Dermis microvascular lymphatic vessel endothelial cell (primary cell): Measurements from ENCODE around the gene COMP. TPM values are rescaled to one million over a fixed set of nuclear protein-coding genes. Genes with fewer than 3 reads are reported as not detected.
A peak's percentile ranks its signal among the peaks of the same experiment; 100 is the strongest.
"Not testable (repeated sequence)": the region's sequence is repeated elsewhere in the genome, so short reads cannot be mapped to it uniquely, and the experiment has no call there.

Experiments
- DNase-seq, 2 donors: peaks; one replicate each; pipeline versions ENCODE4 v3.0.0 to v3.0.0-alpha.2; 2010; ENCODE audit warnings: low read depth in 2 of 2
- total RNA-seq: library from RNA; depleted of rRNA; stranded (reverse); fragments of >200 nt; gene quantifications from 2 replicates; pipeline ENCODE4 v1.2.1, GENCODE V29; 2014

Gene COMP
- total RNA-seq: not detected in 2 replicates

DNA sequence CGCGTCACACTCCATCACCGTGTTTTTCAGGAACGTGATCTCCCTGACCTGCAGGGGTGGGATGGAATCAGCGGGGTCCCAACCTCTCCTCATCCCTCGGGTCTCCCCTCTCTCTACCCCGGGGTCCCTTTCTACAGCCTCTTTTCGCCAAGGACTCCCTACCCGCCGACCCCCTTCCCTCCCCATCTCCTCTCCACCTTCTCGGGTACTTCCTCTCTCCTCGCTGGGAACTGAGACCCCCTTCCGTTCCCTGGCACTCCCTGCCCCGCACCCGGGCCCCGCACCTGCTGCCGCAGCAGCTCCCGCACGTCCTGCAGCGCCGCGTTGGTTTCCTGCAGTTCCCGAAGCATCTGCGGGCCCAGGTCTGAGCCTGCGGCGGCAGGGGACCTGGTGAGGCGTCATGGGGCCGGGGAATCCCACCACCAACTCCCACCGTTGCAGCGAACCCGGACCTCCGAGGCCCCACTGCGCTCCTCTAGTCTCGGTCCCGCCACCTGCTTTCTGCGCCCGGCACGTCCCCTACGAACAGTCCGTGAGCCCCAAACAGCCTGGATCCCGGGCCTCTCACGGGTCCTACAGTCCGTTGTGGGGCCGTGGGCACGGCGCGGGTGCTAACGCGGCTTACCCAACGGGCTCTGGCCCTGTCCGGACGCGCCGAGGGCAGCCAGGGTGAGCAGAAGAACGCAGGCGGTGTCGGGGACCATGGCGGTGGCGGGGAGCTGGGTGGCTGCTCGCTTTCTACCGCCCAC lies at the start of gene COMP:
COMP (minus strand) TSS at position 740 of the 749 bp plus-strand sequence; CDS start at position 704, 36 bp downstream.
- no peak for DNase-seq

DNA sequence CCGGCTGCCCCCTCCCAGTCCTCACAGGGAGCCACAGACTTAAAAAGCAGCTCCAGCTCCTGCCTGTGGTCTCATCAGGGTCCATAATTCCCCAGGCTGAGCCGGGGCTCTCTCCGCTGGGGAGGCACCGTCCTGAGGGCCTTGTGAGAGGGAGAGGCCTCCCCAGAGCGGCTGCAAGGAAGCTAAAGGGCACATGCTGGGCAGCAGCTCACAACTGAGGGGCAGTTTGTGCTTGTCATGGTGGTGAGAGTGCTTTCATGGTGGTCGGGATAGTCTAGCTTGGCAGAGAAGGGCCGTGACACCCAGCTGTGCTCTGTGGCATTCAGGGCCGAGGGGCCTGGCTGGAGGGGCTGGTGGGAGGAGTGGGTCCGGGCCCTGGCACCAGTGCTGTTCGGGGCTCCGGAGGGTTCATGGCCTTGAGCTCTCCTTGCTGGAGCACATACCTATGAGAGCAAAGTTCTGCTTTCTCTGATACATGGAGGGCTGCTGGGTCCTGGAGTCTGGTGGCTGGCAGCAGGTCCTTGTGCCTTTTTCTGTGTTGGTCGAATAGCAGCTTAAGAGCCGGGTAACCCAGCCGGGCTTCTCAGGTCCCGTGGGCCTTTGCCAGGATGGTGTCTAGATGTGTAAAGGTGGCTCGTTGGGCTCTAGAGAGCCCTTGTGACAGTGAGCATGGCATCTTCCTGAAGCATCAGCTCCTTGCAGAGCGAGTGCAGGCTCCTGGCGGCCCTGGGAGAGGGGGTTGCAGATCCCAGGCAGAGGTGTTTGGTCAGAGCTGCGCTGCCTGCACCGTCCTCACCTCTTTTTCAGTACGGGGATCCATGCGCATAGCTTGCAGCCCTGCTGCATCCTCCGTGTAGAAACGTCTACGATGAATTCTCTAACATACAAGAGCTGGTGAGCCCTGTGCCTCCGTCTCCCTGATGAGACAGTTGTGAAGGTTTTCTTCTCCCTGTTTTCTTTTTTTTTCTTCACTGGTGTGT lies 49.5 kb upstream of the COMP start:
- DNase-seq: no peak

DNA sequence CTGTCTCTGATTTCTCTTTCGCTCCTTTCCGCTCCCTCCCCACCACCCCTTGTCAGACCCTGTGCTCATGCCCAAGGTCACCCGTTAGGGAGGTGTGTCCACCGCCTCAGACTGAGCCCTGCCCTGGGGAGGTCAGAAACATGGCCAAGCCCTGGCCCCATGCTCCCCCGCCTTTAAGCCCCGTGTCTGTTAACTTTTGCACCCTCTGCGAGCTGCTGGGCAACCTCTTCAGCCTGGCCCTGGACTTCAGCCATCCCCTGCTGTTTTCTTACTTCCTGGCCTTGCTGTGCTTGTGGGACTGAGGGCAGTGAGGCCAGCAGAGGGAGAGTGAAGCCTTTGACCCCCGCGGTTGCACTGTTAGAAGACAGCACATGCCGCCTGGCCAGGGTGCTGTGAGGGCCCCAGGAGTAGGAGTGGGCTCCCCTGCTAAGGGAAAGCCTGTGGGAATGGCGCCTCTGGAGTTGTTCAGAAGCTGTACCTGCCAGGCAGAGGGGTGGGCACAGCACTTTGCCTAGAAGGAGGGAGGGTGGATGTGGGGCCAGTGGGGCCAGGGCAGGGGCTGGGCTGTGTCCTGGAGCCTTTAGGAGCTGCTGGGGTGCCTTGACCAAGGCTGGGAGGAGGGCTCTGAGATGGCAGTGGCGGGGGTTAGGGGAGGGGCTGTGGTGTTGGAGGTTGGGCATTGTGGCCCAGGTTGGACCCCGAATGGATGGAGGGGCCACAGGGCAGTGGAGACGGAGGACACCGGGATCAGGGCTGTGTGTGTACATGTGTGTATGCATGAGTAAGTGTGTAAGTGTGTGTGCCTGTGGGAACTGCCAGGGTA lies 48.6 kb upstream of the COMP start:
- DNase-seq: no peak

DNA sequence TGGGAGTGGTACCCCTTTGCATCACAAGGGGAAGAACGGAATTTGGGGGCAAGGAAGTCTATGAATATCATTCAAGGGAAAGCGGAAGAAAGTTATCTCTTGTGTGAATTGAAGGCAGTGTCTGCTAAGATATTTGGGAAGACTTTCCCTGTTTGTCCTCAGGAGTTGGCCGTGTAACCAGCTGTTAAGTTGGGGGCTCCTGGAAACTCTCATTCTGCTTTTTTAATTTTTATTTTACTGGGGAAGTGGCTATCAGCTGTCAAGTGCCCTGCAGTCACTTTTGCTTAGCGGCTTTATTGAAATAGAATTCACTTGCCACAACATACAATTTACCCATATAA lies 43.5 kb upstream of the COMP start:
- DNase-seq: no peak

DNA sequence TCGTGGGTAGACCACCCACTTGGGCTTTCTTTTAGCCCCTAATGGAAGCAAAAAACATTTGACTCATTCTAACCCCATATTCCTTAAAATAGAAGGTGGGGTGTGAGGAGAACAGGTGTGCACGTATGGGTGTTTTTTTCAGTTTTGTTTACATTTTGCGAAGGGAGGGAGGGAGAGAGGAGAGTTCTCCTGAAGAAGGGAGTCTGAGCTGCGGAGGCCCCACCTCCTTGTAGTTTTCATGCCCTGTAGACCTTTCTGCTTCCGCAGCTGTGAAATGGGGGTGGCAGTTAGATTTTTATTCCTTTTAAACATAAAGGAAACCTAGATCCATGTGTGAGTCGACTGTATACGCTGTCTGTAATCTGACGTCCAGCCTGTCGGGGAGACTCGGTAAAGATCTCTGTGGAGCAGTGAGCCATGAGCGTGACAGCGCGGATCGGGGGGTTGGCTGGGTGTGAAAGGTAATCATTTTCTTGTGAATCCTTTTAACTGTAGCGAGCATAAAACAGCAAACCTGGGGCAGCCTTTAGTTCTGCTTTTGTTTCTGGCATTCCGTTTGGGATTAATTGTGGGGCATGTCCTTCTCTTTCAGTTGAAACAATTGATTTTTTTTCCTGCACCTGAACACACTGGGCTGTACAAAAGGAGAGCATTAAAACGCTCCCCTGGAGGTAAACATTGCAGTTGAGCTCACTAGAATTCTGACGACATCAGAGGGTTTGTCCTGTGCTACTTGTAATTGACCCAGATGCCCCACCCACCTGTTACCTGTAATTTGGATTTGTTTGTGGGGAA lies 42.9 kb upstream of the COMP start:
- peak in 1 of 2 donors; percentile 23 for DNase-seq

DNA sequence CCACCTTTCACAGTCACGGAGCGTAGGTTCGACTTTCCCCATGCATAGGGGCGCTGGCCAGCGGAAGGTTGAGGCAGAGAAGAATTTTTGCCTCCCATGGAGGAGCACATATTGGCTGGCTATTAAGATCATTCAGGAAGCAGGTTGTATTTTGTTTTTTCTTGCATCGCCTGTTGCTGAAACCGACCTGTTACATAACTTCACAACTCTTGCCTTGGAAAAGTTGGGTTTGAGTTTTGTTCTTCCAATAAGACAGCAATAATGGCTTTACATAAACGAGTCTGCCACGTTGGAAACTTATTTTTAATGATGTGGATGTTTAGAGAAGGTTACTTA lies 42.0 kb upstream of the COMP start:
- DNase-seq: no peak

DNA sequence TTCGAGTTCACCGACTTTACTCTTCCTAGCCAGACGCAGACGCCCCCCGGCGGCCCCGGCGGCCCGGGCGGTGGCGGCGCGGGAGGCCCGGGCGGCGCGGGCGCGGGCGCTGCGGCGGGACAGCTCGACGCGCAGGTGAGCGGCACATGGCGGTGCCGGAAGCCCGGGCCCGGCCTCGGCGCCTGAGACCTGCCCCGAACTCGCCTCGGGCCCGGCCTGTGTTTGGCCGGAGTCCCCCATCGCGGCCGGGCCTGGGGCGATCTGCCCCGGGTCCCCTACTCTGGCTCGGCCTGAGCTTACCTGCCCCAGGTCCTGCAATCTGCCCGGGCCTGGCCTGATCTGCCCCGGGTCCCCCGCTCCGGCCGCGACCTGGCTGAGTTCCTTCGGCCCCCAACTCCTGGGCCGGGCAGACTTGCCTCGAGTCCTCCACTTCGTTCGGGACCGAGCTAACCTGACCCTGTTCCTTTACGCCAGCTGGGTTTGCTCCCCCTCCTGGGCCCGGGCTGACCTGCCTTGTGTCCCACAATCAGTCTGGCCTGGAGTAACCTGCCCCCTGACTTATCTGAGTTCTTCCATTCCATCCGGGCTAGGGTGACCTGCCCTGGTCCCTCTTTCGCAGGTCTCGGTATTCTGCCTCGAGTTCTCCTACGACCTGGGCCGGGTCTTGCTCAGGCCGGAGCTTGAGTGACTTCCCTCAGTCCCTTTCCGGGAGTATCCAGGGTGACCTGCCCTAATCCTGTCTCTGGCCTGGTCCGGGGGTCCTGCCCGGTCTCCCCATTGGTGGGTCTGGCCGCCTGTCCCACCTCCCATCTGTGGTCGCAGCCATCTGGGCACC lies 41.4 kb upstream of the COMP start:
- DNase-seq: peak in 1 of 2 donors; percentile 40

DNA sequence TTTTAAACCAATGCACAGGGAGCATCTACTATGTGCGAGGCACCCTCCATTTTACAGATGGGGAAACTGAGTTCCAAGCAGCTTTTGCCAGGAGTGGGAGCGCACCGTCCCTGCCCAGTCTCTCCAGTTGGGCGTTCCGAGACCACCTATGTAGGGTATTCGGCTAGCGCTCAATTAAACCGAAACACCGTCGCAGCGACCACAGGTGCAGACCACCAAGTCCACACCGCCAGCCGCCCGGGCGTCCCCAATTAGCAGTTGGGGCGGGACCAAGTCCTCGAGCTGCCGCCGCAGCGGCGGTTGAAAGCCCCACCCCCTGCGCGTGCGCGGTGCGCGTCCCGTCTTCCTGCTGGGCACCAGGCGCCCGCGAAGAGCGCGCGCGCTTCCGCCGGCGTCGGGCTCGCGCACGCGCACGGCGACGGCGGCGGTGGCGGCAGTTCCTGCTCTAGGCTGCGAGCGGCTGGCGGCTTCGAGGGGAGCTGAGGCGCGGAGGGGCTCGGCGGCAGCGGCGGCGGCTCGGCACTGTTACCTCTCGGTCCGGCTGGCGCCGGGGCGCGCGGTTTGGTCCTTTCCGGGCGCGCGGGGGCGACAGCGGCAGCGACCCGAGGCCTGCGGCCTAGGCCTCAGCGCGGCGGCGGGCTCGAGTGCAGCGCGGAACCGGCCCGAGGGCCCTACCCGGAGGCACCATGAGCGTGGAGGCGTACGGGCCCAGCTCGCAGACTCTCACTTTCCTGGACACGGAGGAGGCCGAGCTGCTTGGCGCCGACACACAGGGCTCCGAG lies 40.6 kb upstream of the COMP start, which contains the start of gene UPF1:
UPF1 (plus strand) TSS at position 436 of the 782 bp plus-strand sequence; CDS start at position 687, 251 bp downstream.
- DNase-seq: peak; percentile 79 to 93

DNA sequence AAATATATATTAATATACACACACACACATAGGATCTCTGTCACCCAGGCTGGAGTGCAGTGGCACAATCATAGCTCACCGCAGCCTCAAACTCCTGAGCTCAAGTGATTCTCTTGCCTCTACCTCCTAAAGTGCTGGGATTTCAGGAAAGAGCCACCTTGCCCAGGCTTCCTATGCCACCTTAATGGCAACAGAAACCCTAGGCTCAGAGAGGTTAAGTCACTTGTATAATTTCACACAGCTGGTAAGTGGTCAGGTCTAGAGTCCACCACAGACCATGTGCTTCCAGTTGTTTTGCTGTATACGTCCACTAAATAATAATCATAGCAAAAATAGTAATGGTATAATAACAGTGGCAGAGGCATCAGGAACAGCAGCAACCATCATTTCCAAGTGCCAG lies 39.4 kb upstream of the COMP start:
- no peak for DNase-seq

DNA sequence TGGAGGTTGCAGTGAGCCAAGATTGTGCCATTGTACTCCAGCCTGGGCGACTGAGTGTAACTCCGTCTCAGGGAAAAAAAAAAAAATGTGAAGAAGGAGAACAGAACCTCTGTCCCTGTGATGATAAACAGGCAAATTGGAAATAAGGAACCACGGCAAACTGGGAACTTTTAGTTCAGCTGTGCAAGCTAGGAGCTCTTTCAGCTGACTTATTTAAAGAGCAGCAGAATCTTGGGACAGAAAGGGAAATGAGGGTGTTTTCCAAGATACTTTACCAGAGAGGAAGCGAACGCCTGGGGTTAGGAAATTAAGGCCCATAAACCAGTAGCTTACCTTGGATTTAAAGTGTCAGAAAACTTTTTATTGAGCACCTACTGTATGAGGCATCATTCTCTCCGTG lies 37.7 kb upstream of the COMP start:
- DNase-seq: no peak

DNA sequence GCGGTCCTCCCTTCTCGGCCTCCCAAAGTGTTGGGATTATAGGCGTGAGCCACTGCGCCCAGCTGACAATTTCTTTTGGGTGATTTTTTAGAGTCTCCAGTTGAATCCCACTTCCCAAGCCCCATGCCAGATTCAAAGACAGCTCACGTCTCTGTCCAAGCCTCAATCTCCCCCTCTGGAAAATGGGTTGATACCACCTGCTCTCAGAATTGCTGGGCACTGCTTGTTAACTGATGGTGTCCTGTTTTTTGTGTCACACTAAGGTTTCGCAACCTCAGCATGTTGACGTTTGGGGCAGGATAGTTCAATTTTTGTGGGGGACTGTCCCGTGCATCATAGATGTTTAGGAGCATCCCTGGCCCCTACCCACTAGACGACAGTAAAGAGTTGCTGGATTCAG lies 26.5 kb upstream of the COMP start:
- DNase-seq: no peak

DNA sequence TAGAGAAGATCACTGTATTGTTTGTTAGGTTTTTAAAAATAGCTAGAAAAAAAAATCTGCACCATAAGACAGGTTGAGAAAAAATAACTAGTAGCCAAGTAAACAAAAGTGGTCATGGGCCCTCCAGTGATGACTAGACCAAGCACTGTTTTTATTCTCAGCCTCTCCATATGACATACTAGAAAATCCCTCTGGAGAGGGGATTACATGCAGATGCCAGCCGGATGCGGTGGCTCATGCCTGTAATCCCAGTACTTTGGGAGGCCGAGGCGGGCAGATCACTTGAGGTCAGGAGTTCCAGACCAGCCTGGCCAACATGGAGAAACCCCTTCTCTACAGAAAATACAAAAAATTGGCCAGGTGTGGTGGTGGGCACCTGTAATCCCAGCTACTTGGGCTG lies 25.5 kb upstream of the COMP start:
- not testable (repeated sequence) for DNase-seq

DNA sequence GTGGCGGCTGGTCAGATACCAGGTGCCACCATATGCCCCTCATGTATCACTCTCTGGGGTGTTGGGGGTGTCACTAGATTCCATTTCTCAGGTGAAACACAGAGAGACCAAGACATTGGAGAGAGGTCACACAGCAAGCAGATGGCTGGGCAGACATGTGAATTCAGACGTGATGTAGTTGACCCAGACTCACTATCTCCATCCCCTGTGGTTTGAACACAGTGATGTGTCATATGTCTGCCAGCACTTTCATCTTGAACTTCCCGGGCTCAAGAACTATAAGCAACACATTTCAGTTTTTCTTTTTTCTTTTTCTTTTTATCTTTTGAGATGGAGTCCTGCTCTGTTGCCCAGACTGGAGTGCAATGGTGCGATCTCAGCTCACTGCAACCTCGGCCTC lies 24.6 kb upstream of the COMP start:
- DNase-seq: no peak

DNA sequence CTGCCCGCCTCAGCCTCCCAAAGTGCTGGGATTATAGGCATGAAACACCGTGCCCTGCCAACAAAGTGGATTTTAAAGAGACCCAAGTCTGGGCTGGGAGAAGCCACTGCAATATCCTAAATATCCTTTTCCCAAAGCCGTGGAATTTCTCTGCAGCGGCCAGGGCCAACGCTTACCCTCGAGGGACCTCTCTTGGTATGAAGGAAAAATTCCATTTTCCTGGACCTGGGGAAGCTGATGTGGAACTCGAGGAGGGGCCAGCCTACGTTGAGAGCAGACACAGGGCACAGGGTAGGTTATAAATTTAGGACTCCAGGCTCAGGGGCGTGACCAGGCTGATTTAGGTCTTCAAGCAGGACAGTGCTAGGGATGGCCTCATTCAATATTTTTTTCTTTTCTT lies 23.0 kb upstream of the COMP start:
- peak in 1 of 2 donors; percentile 13 for DNase-seq

DNA sequence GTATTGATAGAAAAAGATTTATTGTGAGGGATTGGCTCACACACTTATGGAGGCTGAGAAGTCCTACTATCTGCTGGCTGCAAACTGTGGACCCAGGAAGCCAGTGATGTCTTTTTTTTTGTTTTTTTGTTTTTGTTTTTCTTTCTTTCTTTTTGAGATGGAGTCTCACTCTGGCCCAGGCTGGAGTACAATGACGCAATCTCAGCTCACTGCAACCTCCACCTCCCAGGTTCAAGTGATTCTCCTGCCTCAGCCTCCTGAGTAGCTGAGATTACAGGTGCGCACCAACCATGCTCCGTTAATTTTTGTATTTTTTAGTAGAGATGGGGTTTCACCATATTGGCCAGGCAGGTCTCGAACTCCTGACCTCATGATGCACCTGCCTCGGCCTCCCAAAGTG lies 20.5 kb upstream of the COMP start:
- not testable (repeated sequence) for DNase-seq

DNA sequence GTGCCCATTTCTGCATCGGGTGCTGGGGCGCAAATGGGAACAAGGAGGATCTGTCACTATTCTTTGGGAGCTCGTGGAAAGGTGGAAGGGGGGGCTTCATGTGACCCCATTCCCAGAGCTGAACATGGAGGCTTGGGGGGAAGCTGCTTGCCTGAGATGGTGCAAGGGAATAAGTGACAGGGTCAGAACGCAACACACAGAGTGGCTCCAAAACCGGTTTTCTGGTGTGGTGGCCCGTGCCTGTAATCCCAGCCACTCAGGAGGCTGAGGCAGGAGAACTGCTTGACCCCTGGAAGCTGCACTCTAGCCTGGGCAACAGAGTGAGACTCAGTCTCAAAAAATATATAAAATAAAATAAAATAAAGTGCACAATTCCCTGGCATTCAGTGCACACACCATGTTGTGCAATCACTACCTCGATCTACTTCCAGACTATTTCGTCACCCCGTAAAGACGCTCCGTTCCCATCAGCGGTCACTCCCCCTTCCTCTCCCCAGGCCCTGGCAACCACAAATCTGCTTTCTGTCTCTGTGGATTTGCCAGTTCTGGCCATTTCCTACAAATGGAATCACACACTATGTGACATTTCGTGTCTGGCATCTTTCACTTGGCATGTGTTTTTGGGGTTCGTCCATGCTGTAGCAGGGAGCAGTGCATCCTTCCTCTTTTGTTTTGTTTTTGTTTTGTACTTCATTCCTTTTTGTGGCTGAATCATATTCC lies 18.2 kb upstream of the COMP start:
- no peak for DNase-seq

DNA sequence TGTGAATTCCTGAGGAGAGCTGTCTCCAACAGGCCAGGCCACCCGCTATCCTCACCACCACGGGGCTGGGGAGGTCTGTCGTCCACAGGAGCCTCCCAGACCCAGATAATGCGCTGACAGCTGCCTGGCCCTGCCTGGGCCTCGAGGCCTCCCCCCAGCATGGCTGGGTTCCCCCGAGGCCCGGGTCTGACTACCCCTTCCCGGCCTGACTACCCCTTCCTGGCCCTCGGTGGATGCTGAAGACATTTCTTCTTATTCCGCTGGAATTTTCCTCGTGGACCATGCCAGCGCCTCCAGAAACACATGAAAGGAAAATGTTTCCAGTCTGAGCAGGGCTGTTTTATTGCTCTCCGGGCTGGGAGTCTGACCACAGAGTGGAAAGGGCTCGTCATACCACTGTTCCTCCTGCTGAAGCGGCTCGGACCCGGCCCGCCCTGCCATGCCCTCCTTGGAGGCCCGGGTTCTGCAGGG lies 16.8 kb upstream of the COMP start:
- no peak for DNase-seq

DNA sequence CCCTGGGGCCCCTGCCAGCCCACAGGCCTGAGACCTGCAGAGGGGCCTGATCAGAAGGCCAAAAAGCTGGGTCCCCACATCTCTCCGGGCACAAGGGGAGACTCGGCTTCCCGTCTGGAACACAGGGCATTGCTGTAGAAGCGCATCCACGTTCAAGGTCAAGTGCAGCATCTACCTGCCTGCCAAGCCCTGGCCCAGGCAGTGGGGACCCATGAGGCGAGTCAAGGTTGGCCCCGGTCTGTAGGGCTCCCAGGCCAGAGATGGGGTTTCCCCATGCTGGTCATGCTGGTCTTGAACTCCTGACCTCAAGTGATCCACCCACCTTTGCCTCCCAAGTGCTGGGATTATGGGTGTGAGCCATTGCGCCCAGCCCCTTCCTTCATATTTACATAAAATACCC lies 13.5 kb upstream of the COMP start:
- DNase-seq: no peak
